ENCODE measurements around the gene EMSY. TPM values are rescaled to one million over a fixed set of nuclear protein-coding genes. Genes with fewer than 3 reads are reported as not detected.

The EMSY gene
- total and polyA plus RNA-seq, 12 donors: 7.0 to 48.0 (median 16.4) TPM

- peaks cover 0 to under 1% of the 10 kb centered on the region in 2 donors for H3K4me1 ChIP-seq (replicated peaks in 1 of 2)
- intact Hi-C loops (cut with DNase I): no loop called here
- TF ChIP-seq CTCF (IDR thresholded peaks at IDR 0.05) (no peak), POLR2A (IDR thresholded peaks at IDR 0.05) (no peak)
- no peaks in the 10 kb centered on the region for H3K27me3 ChIP-seq
- H3K4me3 ChIP-seq: no peak overlapping the region
- H3K9me3 ChIP-seq (replicated peaks in 1 of 3): no peaks in the 10 kb centered on the region
- WGBS, 4 donors: 89 to 97% (median 94%) methylated on average over 2 of the region's 2 CpGs
- DNase-seq: no peak
- no peak overlapping the region for H3K27ac ChIP-seq
- H3K36me3 ChIP-seq (replicated peaks in 1 of 2): no peaks in the 10 kb centered on the region
Measured at GRCh38 chr11:76506833-76507232, 62.0 kb downstream of the EMSY start.

- Histone ChIP-seq H3K4me3 (no peak overlapping the region), H3K4me1 (replicated peaks in 1 of 2) (peaks cover 0 to 9% of the 10 kb centered on the region in 2 donors), H3K27ac (no peak overlapping the region), H3K27me3 (no peaks in the 10 kb centered on the region), H3K9me3 (replicated peaks in 1 of 3) (no peaks in the 10 kb centered on the region), H3K36me3 (replicated peaks in 1 of 2) (no peaks in the 10 kb centered on the region)
- WGBS, 4 donors: 81 to 91% (median 89%) methylated on average over 5 of the region's 5 CpGs
- intact Hi-C loops (cut with DNase I): loop anchor here in 1 of 2 donors (10.0 kb wide), 2 partner anchors 186 to 306 kb away; partner anchors contain the start of gene WNT11
- TF ChIP-seq POLR2A (IDR thresholded peaks at IDR 0.05) (no peak), CTCF (IDR thresholded peaks at IDR 0.05) (no peak)
- no peak for DNase-seq
Measured at GRCh38 chr11:76510060-76511047, 65.5 kb downstream of the EMSY start.

- TF ChIP-seq POLR2A (IDR thresholded peaks at IDR 0.05) (no peak), CTCF (IDR thresholded peaks at IDR 0.05) (peak in 5 of 6 experiments; percentile 23 to 55 (median 47))
- H3K9me3 ChIP-seq (replicated peaks in 1 of 3): no peaks in the 10 kb centered on the region
- intact Hi-C loops (cut with DNase I): loop anchor here in 1 of 2 donors (10.0 kb wide), 2 partner anchors 188 to 308 kb away; partner anchors contain the start of gene WNT11
- no peak overlapping the region for H3K27ac ChIP-seq
- DNase-seq: no peak
- H3K36me3 ChIP-seq (replicated peaks in 1 of 2): no peaks in the 10 kb centered on the region
- WGBS, 4 donors: 52 to 70% (median 67%) methylated on average over 1 of the region's 1 CpG
- H3K27me3 ChIP-seq: no peaks in the 10 kb centered on the region
- H3K4me3 ChIP-seq: no peak overlapping the region
- H3K4me1 ChIP-seq (replicated peaks in 1 of 2): peaks cover 0 to 9% of the 10 kb centered on the region in 2 donors
Measured at GRCh38 chr11:76512851-76513653, 68.2 kb downstream of the EMSY start.

DNA sequence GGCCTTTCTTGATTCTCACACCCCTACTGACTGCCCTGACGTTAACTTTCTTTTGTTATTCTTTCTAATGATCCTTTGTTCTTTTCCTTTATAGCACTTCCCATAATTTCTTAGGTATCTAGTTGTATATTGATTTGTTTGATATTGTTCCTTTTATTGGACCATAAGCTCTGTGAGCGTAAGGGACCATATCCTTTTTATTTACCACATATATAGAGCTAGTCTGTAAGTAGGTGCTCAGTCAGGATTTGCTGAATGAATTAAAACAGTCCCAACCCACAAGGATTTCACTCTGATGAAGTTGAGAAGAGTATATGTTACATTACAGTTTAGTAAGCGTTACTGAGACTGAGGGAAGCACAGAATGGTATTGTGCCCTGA, 68.8 kb downstream of the EMSY start:
- Histone ChIP-seq H3K27ac (no peak overlapping the region), H3K9me3 (replicated peaks in 1 of 3) (no peaks in the 10 kb centered on the region), H3K4me3 (no peak overlapping the region), H3K27me3 (no peaks in the 10 kb centered on the region), H3K36me3 (replicated peaks in 1 of 2) (no peaks in the 10 kb centered on the region), H3K4me1 (replicated peaks in 1 of 2) (peaks cover 0 to 9% of the 10 kb centered on the region in 2 donors)
- DNase-seq: no peak
- intact Hi-C loops (cut with DNase I): loop anchor here in 1 of 2 donors (10.0 kb wide), 2 partner anchors 189 to 309 kb away; partner anchors contain the start of gene WNT11
- TF ChIP-seq CTCF (IDR thresholded peaks at IDR 0.05) (no peak), POLR2A (IDR thresholded peaks at IDR 0.05) (no peak)
- WGBS, 4 donors: 85 to 96% (median 89%) methylated on average over 3 of the region's 3 CpGs

Measured in adrenal gland (tissue), 12 donors.